Peyer's patch (tissue), 4 donors: Measurements from ENCODE around the gene MEF2C. TPM values are rescaled to one million over a fixed set of nuclear protein-coding genes. Genes with fewer than 3 reads are reported as not detected.

Source experiments
- DNase-seq, 3 donors: peaks; one replicate each; pipeline ENCODE4 v3.0.0-alpha.2; 2017 to 2019
- H3K27ac ChIP-seq, 4 donors: fragments of 200-600 bp; sonication (generic); one replicate each; pipeline ENCODE4 v1.5.1; 2016 to 2019
- H3K27me3 ChIP-seq, 2 donors: fragments of 200-600 bp; sonication (generic); one replicate each; pipeline ENCODE4 v1.5.1; 2019
- H3K36me3 ChIP-seq, 3 donors: fragments of 200-600 bp; sonication (generic); one replicate each; pipeline ENCODE4 v1.5.1; 2016 to 2019
- H3K4me1 ChIP-seq, 4 donors: fragments of 200-600 bp; sonication (generic); one replicate each; pipeline ENCODE4 v1.5.1; 2016 to 2019
- H3K4me3 ChIP-seq, 4 donors: fragments of 200-600 bp; sonication (generic); 1 replicate in 3 of 4; 2 replicates in 1 of 4; pipeline ENCODE4 v1.5.1; 2016 to 2019; ENCODE audit warnings: mild to moderate bottlenecking in 1 of 4
- H3K9me3 ChIP-seq, 4 donors: fragments of 200-600 bp; sonication (generic); one replicate each; pipeline ENCODE4 v1.5.1; 2016 to 2019; ENCODE audit warnings: mild to moderate bottlenecking in 1 of 4
- POLR2A ChIP-seq, 2 donors: fragments of 450-650 bp; IDR thresholded peaks; one replicate each; pipeline ENCODE4 v1.5.1; 2017; ENCODE audit warnings: antibody characterized with exemption in 2 of 2, mild to moderate bottlenecking in 2 of 2, moderate library complexity in 2 of 2
- total RNA-seq, 4 donors: library from RNA; depleted of rRNA; stranded (reverse); fragments of >200 nt; gene quantifications; one replicate each; pipeline ENCODE4 v1.1.0, GENCODE V29; 2016
- TF ChIP-seq, protein P1 (sequence below), 6 experiments: fragments of 450-650 bp in 4 of 6; fragments of 200-600 bp in 2 of 6; sonication (generic) in 1 of 6; IDR thresholded peaks; one replicate each; pipeline ENCODE4 v1.5.1; 2017 to 2019; ENCODE audit warnings: antibody characterized with exemption in 6 of 6, mild to moderate bottlenecking in 3 of 6, moderate library complexity in 1 of 6

Gene MEF2C
- total RNA-seq, 4 donors from 2014 or later, result 5.4 to 137 (median 14.4) TPM

DNA sequence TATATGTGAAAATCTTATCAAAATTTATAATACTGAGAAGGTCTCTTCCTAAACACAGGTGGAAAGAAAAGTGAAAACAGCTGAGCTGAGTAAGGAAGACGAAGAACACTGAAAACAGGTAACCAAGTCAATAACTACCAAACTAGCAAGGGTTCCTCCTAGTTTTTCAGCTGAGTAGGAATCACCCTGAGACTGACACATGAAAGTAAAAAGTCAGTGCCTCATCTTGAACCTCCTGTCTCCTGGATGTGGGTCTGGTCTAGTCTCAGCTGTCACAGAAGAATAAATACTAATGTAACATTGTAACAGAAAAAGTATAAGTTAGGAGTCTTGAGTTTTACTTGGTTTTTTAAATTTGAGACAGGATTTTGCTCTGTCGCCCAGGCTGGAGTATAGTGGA, 121.0 kb downstream of the MEF2C start:
- Histone ChIP-seq H3K27ac (peak overlapping the region in 1 of 4 donors; percentile 33), H3K36me3 (no peaks in the 10 kb centered on the region), H3K9me3 (no peaks in the 10 kb centered on the region), H3K27me3 (no peaks in the 10 kb centered on the region), H3K4me3 (no peak overlapping the region), H3K4me1 (no peaks in the 10 kb centered on the region)
- no peak for DNase-seq
- TF ChIP-seq POLR2A (IDR thresholded peaks at IDR 0.05), result no peak
- TF ChIP-seq, protein P1, sequence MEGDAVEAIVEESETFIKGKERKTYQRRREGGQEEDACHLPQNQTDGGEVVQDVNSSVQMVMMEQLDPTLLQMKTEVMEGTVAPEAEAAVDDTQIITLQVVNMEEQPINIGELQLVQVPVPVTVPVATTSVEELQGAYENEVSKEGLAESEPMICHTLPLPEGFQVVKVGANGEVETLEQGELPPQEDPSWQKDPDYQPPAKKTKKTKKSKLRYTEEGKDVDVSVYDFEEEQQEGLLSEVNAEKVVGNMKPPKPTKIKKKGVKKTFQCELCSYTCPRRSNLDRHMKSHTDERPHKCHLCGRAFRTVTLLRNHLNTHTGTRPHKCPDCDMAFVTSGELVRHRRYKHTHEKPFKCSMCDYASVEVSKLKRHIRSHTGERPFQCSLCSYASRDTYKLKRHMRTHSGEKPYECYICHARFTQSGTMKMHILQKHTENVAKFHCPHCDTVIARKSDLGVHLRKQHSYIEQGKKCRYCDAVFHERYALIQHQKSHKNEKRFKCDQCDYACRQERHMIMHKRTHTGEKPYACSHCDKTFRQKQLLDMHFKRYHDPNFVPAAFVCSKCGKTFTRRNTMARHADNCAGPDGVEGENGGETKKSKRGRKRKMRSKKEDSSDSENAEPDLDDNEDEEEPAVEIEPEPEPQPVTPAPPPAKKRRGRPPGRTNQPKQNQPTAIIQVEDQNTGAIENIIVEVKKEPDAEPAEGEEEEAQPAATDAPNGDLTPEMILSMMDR (IDR thresholded peaks at IDR 0.05), result no peak

- peak overlapping the region in 1 of 4 donors; percentile 33 for H3K27ac ChIP-seq
- H3K27me3 ChIP-seq, result no peaks in the 10 kb centered on the region
- H3K36me3 ChIP-seq, result no peaks in the 10 kb centered on the region
- H3K9me3 ChIP-seq, result no peaks in the 10 kb centered on the region
- no peaks in the 10 kb centered on the region for H3K4me1 ChIP-seq
- TF ChIP-seq, protein P1 (IDR thresholded peaks at IDR 0.05), result no peak
- TF ChIP-seq POLR2A (IDR thresholded peaks at IDR 0.05), result no peak
- no peak overlapping the region for H3K4me3 ChIP-seq
- DNase-seq, result no peak
Observed at GRCh38 chr5:88761269-88761850, 121.6 kb downstream of the MEF2C start.

DNA sequence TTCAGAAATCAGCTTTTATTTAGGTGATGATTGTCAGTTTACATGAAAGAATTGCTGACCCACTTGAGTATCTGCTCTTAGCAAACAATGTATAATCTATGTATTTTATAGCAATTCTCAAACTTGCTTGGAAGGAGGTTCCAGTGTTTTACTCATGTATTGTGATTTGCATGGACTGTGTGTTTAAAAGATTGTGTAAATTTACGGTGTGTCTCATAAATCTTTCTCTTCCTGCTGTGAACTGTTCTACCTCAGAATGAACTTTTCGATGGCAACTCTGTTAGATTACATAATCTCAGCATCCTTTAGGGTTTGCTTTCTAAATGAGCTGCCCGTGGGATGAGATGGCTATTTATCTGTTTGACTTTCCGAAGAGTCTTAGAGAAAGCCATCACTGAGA, 122.5 kb downstream of the MEF2C start:
- Histone ChIP-seq H3K9me3 (no peaks in the 10 kb centered on the region), H3K4me1 (no peaks in the 10 kb centered on the region), H3K27ac (no peak overlapping the region), H3K27me3 (no peaks in the 10 kb centered on the region), H3K4me3 (no peak overlapping the region), H3K36me3 (no peaks in the 10 kb centered on the region)
- DNase-seq, result no peak
- no peak for TF ChIP-seq POLR2A (IDR thresholded peaks at IDR 0.05)
- TF ChIP-seq, protein P1 (IDR thresholded peaks at IDR 0.05), result no peak

DNA sequence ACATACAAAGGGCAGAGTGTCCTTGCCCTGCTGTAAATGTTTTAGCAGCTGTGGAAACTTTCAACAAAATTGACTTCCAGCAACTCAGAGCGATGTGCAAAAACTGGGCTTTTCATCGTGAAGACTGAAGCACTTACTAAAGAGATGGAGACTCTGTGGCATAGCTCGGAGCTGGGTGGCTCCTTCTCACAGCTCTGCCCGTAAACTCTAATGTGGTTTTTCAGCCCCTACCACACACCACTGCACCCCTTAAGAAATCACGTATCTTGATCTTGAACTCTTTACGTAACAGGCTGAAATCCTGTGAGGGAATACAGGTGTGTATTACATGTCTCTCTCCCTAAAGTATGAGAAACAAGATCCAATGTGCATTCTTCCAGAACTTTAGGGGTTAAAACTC, 124.4 kb downstream of the MEF2C start:
- no peak for DNase-seq
- Histone ChIP-seq H3K36me3 (no peaks in the 10 kb centered on the region), H3K27ac (no peak overlapping the region), H3K4me1 (no peaks in the 10 kb centered on the region), H3K27me3 (no peaks in the 10 kb centered on the region), H3K9me3 (no peaks in the 10 kb centered on the region), H3K4me3 (no peak overlapping the region)
- no peak for TF ChIP-seq POLR2A (IDR thresholded peaks at IDR 0.05)
- TF ChIP-seq, protein P1 (IDR thresholded peaks at IDR 0.05), result no peak

DNA sequence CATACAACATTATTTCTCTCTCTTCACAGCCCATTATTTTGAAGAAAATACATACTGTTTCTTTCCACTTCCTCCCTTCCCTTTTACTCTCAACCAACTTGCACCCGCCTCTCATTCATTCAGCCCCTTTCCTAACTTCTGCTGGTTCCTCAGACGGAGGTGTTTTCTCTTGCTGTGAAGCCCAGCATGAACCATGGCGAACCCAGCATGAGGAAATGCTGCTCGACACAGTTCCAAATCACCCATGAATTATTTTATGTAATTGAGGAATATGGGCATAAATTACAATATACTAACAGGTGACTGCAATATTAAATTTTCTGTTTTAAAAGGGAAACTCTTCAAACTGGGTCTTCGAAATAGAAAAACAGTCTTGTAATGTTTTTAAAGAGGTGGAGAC, 124.8 kb downstream of the MEF2C start:
- TF ChIP-seq, protein P1 (IDR thresholded peaks at IDR 0.05), result no peak
- no peak for TF ChIP-seq POLR2A (IDR thresholded peaks at IDR 0.05)
- Histone ChIP-seq H3K4me3 (no peak overlapping the region), H3K4me1 (no peaks in the 10 kb centered on the region), H3K27ac (no peak overlapping the region), H3K36me3 (no peaks in the 10 kb centered on the region), H3K27me3 (no peaks in the 10 kb centered on the region), H3K9me3 (no peaks in the 10 kb centered on the region)
- no peak for DNase-seq

DNA sequence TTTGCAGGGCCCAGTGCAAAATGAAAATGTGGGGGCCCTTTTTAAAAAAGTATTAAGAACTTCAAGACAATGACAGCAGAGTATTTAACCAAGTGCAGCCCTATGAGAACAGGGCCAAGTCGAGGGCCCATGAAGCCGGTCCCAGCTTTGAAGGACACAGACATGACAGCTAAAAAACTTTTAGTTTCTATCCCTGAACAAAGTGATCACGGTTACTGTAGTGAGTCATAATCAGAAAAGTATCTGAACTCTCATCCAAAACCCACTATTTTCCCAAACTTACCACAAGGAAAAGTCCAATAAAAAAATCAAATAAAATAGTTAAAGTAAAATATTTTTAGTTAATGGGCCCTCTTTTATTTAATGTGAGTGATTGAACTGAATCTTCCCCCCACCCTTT, 126.0 kb downstream of the MEF2C start:
- Histone ChIP-seq H3K4me1 (no peaks in the 10 kb centered on the region), H3K4me3 (no peak overlapping the region)
- TF ChIP-seq, protein P1 (IDR thresholded peaks at IDR 0.05), result no peak
- TF ChIP-seq POLR2A (IDR thresholded peaks at IDR 0.05), result no peak

More for the DNA sequence above, 126.0 kb downstream of the MEF2C start:
- Histone ChIP-seq H3K36me3 (no peaks in the 10 kb centered on the region), H3K27me3 (no peaks in the 10 kb centered on the region), H3K9me3 (no peaks in the 10 kb centered on the region), H3K27ac (no peak overlapping the region)
- DNase-seq, result no peak
